HepG2 (cell line): Measurements from ENCODE around the gene ATOH7. TPM values are rescaled to one million over a fixed set of nuclear protein-coding genes. Genes with fewer than 3 reads are reported as not detected.

Source experiments
- polyA plus RNA-seq, 8 experiments: library from polyadenylated mRNA; depleted of rRNA in 3 of 8; stranded (reverse) in 7 of 8; unstranded in 1 of 8; fragments of >200 nt; fragmentation: Illumina TruSeq in 4 of 8; extraction: Trizol in 4 of 8; gene quantifications; 2 replicates each; pipeline versions ENCODE4 v1.2.1 to v1.2.3, GENCODE V29; 2011 to 2016; ENCODE audit warnings: low read depth in 4 of 8, missing spikeins in 1 of 8, mixed read lengths in 1 of 8; ENCODE audit not compliant: insufficient read depth in 1 of 8
- total RNA-seq, 5 experiments: library from RNA; depleted of rRNA; stranded (reverse); fragments of >200 nt; fragmentation: Illumina TruSeq; extraction: Trizol; gene quantifications; 2 replicates each; pipeline ENCODE4 v1.2.3, GENCODE V29; 2016; ENCODE audit warnings: low read depth in 1 of 5

ATOH7 gene
- total and polyA plus RNA-seq, 2 of the 13 experiments (the other 11 are each of a cell fraction or from before 2014, with no cell fraction given), result 0.07 to 0.11 TPM

Other genes starting within 250 kb of the ATOH7 start
- 20.0 and 20.2 TPM in 2 replicates for gene HERC4, start 156.8 kb downstream of the ATOH7 start, total RNA-seq (2016; rRNA removed; fragmentation: Illumina TruSeq; extraction: Trizol)
- 9.8 and 10.1 TPM in 2 replicates for gene HERC4, start 156.8 kb downstream of the ATOH7 start, polyA plus RNA-seq (2011; rRNA removed)
- not detected in 2 replicates for gene MYPN, start 122.6 kb downstream of the ATOH7 start, total RNA-seq (2016; rRNA removed; fragmentation: Illumina TruSeq; extraction: Trizol)
- 0.01 TPM in 1 of 2 replicates, not detected in the other for gene MYPN, start 122.6 kb downstream of the ATOH7 start, polyA plus RNA-seq (2011; rRNA removed)
- gene HNRNPH3, start 100.0 kb upstream of the ATOH7 start, total RNA-seq (2016; rRNA removed; fragmentation: Illumina TruSeq; extraction: Trizol), result 46.0 and 84.5 TPM in 2 replicates
- gene HNRNPH3, start 100.0 kb upstream of the ATOH7 start, polyA plus RNA-seq (2011; rRNA removed), result 31.3 and 47.7 TPM in 2 replicates
- 3.0 and 3.1 TPM in 2 replicates for gene PBLD, start 100.8 kb upstream of the ATOH7 start, total RNA-seq (2016; rRNA removed; fragmentation: Illumina TruSeq; extraction: Trizol)
- 0.42 and 0.52 TPM in 2 replicates for gene PBLD, start 100.8 kb upstream of the ATOH7 start, polyA plus RNA-seq (2011; rRNA removed)
- 10.5 and 16.1 TPM in 2 replicates for gene RUFY2, start 175.2 kb upstream of the ATOH7 start, total RNA-seq (2016; rRNA removed; fragmentation: Illumina TruSeq; extraction: Trizol)
- gene RUFY2, start 175.2 kb upstream of the ATOH7 start, polyA plus RNA-seq (2011; rRNA removed), result 6.9 and 10.1 TPM in 2 replicates
- 27.3 and 34.6 TPM in 2 replicates for gene DNA2, start 239.9 kb upstream of the ATOH7 start, total RNA-seq (2016; rRNA removed; fragmentation: Illumina TruSeq; extraction: Trizol)
- gene DNA2, start 239.9 kb upstream of the ATOH7 start, polyA plus RNA-seq (2011; rRNA removed), result 3.3 and 4.8 TPM in 2 replicates